HG02678 (cell line): ENCODE results near the gene LRRIQ3.
A peak's percentile ranks its signal among the peaks of the same experiment; 100 is the strongest.
"Not testable (repeated sequence)": the region's sequence is repeated elsewhere in the genome, so short reads cannot be mapped to it uniquely, and the experiment has no call there.

Source experiments
- ATAC-seq: cut with Tn5 transposase; IDR thresholded peaks from one replicate; pipeline ENCODE4 v1.9.1; 2021; ENCODE audit warnings: mild to moderate bottlenecking, moderate library complexity; ENCODE audit not compliant: unreplicated experiment

LRRIQ3 gene

GRCh38 chr1:74117370-74117769, 80.6 kb downstream of the LRRIQ3 start:
- ATAC-seq = not testable (repeated sequence)

DNA sequence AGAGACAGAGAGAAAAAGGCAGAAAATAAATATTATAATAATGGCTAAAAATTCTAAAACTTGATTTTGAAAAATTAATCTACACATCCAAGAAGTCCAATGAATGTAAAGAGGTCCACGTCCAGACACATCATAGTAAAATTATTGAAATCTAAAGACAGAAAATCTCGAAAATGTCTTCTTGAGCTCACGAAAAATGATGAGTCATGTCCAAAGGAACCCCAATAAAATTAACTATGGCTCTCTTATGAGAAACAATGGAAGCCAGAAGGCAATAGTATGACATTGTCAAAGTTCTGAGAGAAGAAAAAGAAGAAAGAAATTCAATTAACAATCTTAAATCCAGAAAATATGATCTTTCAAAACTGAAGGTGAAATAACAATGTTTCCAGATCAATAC, 84.6 kb downstream of the LRRIQ3 start:
- ATAC-seq = no peak

DNA sequence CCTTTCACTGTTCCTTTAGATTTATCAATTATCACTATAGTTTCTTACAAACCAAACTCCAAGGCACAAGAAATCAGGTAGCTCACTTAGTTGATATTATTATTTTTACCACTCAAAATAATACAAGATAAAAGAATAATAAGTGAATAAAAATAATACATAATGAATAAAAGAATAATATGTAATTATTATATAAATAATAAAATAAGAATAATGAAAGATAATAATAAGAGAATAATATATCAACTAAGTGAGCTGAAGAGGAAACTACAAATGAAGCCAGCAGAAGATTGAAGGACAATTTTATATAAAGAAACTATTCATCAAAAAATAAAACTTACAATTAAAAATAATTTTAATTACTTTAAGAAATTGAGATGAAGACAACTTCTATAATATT, 90.6 kb downstream of the LRRIQ3 start:
- ATAC-seq = no peak

DNA sequence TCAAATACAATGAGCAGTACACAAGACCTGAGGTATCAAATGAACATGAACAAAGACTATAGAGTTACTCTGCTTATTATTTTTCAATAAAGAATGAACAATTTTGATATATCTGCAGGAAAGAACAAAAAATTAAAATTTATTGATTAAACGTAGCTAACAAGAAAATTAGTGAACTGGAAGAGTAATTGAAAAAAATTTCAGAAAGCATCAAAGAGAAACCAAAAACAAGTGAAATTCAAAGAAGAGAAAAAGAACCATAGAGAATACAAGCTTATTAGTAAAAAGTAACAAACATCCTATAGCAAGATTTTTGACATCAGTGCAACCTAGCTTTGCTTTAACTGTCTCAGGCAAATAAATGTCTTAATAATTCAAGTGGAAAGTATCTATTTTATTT, 106.6 kb downstream of the LRRIQ3 start:
- ATAC-seq = no peak

DNA sequence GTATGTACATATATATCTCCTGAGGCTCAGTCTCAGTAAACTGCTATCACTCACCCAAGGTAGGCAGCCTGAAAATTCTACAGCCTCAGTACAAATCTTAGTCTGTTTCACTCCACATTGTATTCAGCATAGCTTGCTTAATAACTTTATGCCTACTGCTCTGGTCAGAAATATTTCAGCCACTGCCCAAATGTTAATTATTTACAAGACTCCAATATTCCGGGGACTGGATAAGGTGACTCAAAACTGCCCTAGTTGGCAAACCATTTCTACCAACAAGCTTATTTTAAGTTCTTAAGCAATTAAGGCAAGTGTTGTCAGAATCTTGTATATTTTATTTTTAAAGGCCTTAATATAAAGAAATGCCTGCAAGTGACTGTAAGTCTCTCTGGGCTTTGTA, 114.8 kb downstream of the LRRIQ3 start:
- ATAC-seq = no peak

DNA sequence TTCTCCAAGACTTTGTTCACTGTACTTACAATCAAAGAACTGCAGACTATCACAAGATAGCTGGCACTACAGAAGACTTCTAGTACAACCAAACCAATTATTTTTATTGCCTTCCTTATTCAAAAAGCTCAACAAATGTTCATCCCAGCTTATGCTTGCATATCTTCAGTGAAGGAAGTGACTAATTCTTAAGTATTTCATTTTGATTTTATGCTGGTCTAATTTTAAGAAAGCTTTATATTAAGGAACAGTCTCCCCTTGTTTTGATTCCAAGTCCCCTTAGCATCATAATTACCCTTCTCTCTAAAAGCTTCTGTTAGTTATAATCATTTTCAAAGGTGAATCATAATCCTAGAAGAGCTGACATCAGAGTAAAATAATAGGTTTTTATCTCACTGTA, 132.9 kb downstream of the LRRIQ3 start:
- ATAC-seq = no peak

GRCh38 chr1:74057719-74058118, 140.3 kb downstream of the LRRIQ3 start:
- no peak for ATAC-seq

DNA sequence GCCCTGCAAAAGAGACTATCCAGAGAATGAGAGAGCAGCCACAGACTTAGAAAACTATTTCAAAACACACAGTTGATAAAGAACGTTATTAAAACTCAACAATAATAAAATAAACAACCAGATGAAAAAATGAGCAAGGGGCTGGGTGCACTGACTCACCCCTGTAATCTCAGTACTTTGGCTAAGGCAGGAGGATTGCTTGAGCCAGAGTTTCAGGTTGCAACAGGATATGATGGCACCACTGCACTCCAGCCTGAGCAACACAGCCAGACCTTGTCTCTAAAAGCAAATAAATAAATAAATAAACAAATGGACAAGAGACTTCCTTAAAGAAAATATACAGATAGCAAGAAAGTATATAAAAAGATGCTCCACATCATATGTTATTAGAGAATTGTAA, 144.6 kb downstream of the LRRIQ3 start:
- ATAC-seq = no peak

GRCh38 chr1:74050386-74050785, 147.6 kb downstream of the LRRIQ3 start:
- no peak for ATAC-seq

DNA sequence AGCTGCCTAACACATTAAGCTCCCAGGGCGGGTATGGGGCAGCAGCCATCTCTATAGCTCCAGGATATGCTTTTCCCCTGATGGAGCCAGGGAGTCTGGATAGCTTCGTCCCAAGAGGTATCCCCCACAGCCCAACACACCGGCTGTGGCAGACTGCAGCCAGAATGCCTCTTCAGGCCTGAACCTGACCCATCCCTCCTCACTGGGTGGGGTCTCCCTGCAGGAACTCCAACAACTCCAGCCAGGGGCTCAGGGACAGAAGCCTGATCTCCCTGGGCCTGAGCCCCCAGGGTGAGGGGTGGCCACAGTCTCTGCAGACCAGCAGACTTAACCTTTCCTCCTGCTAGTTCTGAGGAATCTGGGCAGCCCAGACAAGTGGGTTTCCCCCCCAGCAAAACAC, 159.9 kb downstream of the LRRIQ3 start:
- ATAC-seq = no peak

GRCh38 chr1:74012583-74012982, 185.4 kb downstream of the LRRIQ3 start:
- ATAC-seq = no peak

GRCh38 chr1:74011736-74012135, 186.2 kb downstream of the LRRIQ3 start:
- ATAC-seq = no peak

DNA sequence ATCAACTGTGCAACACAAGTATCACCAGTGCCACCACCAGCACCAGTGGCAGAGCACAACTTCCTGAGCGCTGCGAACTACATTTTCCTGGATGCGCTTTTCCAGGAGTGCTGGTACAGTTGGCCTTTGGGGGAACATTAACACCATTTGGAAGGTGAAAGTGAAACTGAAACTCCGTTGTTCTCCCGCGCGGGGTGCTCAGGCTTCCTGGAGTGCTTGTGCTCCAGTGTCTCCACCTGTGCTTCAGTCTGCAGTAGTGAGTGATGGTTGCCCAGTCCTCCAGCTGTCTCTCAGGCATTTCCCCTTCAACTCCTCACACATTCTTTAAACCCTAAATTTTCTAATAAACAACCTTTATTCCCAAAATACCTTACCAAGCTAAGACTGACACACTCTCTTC, 187.8 kb downstream of the LRRIQ3 start:
- ATAC-seq = no peak

DNA sequence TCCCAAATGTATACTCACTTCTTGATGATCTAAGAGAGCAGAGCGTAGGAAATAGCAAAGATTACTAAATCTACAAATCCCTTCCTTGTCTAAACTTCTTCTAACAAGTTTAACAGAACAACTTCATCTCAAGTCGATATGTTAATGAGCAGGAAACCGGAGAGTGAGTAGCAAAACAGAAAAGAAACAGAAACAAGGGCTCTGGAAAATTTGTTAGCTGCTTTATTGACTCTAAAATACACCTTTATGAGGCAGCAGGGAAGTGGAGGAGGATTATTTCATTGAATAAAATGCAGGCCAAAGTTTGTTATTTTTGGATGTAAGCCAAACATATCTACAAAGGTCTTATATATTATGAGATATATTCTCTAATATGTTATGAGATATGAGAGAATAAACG, 192.4 kb downstream of the LRRIQ3 start:
- no peak for ATAC-seq

GRCh38 chr1:74003806-74004205, 194.2 kb downstream of the LRRIQ3 start:
- no peak for ATAC-seq

DNA sequence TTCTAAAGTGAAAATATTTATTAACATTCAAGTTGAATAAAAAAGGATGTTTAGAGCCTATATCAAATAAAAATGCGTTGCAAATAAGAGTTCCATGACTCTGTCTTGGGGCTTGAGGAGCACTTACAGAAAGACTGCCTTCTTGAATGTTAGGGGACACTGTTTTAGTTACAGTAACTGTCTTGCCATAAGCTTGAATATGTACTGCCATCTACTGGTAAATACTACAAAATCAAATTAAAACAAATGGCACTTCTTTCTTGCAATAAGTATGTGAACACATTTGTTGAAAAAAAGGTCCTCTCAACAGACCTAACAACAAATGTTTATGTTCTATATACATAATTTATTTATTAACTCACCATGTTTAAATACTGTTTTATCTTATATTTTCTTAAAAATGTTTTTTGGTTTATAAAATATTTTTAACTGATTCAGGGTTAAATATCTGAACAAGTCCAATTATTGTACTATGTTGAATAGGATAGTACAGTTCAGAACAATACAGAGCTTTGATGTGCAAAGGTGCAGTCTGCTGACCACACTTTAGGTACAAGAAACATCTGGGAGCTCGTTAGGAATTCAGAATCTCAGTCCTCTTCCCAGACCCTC, 199.5 kb downstream of the LRRIQ3 start:
- peak; percentile 54 for ATAC-seq

DNA sequence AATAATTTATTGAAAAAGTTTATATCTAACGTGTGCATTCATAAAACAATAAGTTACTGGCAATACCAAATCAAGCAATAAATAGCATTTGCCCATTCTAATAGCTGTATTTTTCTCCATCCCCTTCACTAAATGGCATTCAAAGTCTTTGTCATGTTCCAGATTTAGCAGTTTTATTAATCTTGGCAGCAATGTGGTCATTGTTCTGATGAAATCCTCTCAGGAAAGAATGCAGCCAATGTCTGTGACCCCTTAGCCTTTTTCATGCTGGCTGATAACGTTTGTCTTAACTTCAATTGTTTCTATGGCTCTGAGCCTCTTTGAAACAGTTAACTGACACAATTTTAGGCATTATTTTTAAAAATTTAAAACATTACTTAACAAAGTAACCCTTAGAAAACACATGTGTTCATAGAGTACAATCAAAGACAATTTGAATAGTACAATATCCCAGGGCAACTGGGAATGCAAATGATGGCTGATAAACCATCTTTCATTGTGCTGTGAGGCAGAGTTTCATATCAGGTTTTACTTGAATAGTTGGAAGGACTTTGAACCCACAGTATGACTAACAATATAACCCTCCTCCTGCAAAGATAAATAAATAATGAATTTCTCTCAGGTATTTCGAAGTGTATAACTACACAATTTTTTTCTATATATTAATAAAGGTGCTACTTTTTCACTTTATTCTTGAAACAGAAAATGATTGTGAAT, 217.5 kb downstream of the LRRIQ3 start:
- no peak for ATAC-seq

DNA sequence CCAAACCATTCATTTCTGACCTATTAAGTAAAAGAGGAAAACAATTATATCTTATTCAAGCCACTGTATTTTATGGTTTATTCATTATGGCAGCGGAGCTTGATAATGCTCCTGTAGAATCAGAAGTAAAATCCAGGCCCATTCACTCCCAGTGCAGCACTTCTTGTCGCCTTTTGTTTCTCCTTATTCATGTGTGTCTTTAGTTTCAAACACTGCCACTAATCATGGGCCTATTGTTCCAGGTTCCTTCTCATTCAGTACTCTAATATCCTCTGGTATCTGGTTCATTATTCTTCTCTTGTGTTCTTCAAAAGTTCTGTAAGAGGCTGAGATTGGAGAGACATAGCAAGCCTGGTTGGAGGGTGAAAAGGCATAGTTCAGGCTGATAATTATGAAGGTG, 218.3 kb downstream of the LRRIQ3 start:
- ATAC-seq = no peak

- no peak for ATAC-seq
Measured at GRCh38 chr1:73978964-73979363, 219.0 kb downstream of the LRRIQ3 start.
